Suprapubic skin (tissue), 4 donors: ENCODE data around the gene ANO3. TPM values are rescaled to one million over a fixed set of nuclear protein-coding genes. Genes with fewer than 3 reads are reported as not detected.

Experiments
- DNase-seq, 2 donors: peaks; one replicate each; pipeline ENCODE4 v3.0.0-alpha.2; 2019; ENCODE audit warnings: low spot score in 2 of 2
- H3K27ac ChIP-seq: fragments of 200-600 bp; sonication (generic); one replicate; pipeline ENCODE4 v1.5.1; 2019
- H3K27me3 ChIP-seq: fragments of 200-600 bp; sonication (generic); one replicate; pipeline ENCODE4 v1.5.1; 2019
- H3K36me3 ChIP-seq: fragments of 200-600 bp; sonication (generic); one replicate; pipeline ENCODE4 v1.5.1; 2019
- H3K4me1 ChIP-seq: fragments of 200-600 bp; sonication (generic); one replicate; pipeline ENCODE4 v1.5.1; 2019
- H3K4me3 ChIP-seq: fragments of 200-600 bp; sonication (generic); one replicate; pipeline ENCODE4 v1.5.1; 2019; ENCODE audit warnings: mild to moderate bottlenecking
- H3K9me3 ChIP-seq: fragments of 200-600 bp; sonication (generic); one replicate; pipeline ENCODE4 v1.5.1; 2019
- CTCF ChIP-seq, 2 donors: fragments of 200-600 bp in 1 of 2; fragments of 450-650 bp in 1 of 2; sonication (generic) in 1 of 2; IDR thresholded peaks; one replicate each; pipeline ENCODE4 v1.5.1; 2016 to 2019; ENCODE audit warnings: antibody characterized with exemption in 2 of 2, mild to moderate bottlenecking in 1 of 2, moderate library complexity in 1 of 2
- EP300 ChIP-seq: sonication (generic); formaldehyde crosslinking; IDR thresholded peaks from one replicate; pipeline ENCODE4 v1.6.1; 2017; ENCODE audit warnings: antibody characterized with exemption
- POLR2A ChIP-seq, 2 donors: fragments of 450-650 bp; IDR thresholded peaks; one replicate each; pipeline ENCODE4 v1.6.1; 2017; ENCODE audit warnings: antibody characterized with exemption in 2 of 2, mild to moderate bottlenecking in 2 of 2, moderate library complexity in 2 of 2
- POLR2AphosphoS5 ChIP-seq, 3 donors: sonication (generic); formaldehyde crosslinking; IDR thresholded peaks; one replicate each; pipeline ENCODE4 v1.6.1; 2017; ENCODE audit warnings: antibody characterized with exemption in 3 of 3
- WGBS: methylation state at CpG from one replicate; pipeline ENCODE4 v1.1.5; 2018; 5-methylcytosine and 5-hydroxymethylcytosine counted together
- total RNA-seq, 4 donors: library from RNA; depleted of rRNA; stranded (reverse); fragments of >200 nt; gene quantifications; one replicate each; pipeline ENCODE4 v1.1.0, GENCODE V29; 2016

The ANO3 gene
- total RNA-seq, 4 donors from 2014 or later: 0.08 to 0.29 (median 0.16) TPM; not detected in 1

GRCh38 chr11:26323837-26324236 is 8.1 kb upstream of the ANO3 start:
- TF ChIP-seq EP300: no peak
- no peak for TF ChIP-seq POLR2AphosphoS5 (IDR thresholded peaks at IDR 0.05)
- TF ChIP-seq POLR2A (IDR thresholded peaks at IDR 0.05): no peak
- TF ChIP-seq CTCF (IDR thresholded peaks at IDR 0.05): no peak
- Histone ChIP-seq H3K9me3 (no peaks in the 10 kb centered on the region), H3K4me1 (peaks cover 3% of the 10 kb centered on the region), H3K27me3 (no peaks in the 10 kb centered on the region), H3K36me3 (no peaks in the 10 kb centered on the region), H3K4me3 (no peak overlapping the region), H3K27ac (no peak overlapping the region)
- no peak for DNase-seq

GRCh38 chr11:26324270-26324669 is 7.7 kb upstream of the ANO3 start:
- no peak for TF ChIP-seq POLR2AphosphoS5 (IDR thresholded peaks at IDR 0.05)
- no peak for TF ChIP-seq CTCF (IDR thresholded peaks at IDR 0.05)
- no peak for TF ChIP-seq POLR2A (IDR thresholded peaks at IDR 0.05)
- no peak for TF ChIP-seq EP300
- peaks cover 3% of the 10 kb centered on the region for H3K4me1 ChIP-seq
- H3K4me3 ChIP-seq: no peak overlapping the region
- no peaks in the 10 kb centered on the region for H3K9me3 ChIP-seq
- WGBS: 83% methylated on average over 2 of the region's 2 CpGs
- H3K27ac ChIP-seq: no peak overlapping the region
- H3K27me3 ChIP-seq: no peaks in the 10 kb centered on the region
- no peak for DNase-seq
- no peaks in the 10 kb centered on the region for H3K36me3 ChIP-seq

- Histone ChIP-seq H3K4me1 (peaks cover 5% of the 10 kb centered on the region), H3K9me3 (no peaks in the 10 kb centered on the region), H3K36me3 (no peaks in the 10 kb centered on the region), H3K27ac (no peak overlapping the region), H3K27me3 (peaks cover 13% of the 10 kb centered on the region), H3K4me3 (no peak overlapping the region)
- DNase-seq: no peak
- 53% methylated on average over 4 of the region's 4 CpGs for WGBS
- TF ChIP-seq POLR2A (IDR thresholded peaks at IDR 0.05): no peak
- TF ChIP-seq EP300: no peak
- no peak for TF ChIP-seq POLR2AphosphoS5 (IDR thresholded peaks at IDR 0.05)
- no peak for TF ChIP-seq CTCF (IDR thresholded peaks at IDR 0.05)
Measured at GRCh38 chr11:26326793-26327400, 5.0 kb upstream of the ANO3 start.

- Histone ChIP-seq H3K36me3 (no peaks in the 10 kb centered on the region), H3K4me1 (peaks cover 10% of the 10 kb centered on the region), H3K4me3 (no peak overlapping the region), H3K27me3 (peaks cover 19% of the 10 kb centered on the region), H3K9me3 (no peaks in the 10 kb centered on the region), H3K27ac (no peak overlapping the region)
- WGBS: 47% methylated on average over 2 of the region's 2 CpGs
- TF ChIP-seq CTCF (IDR thresholded peaks at IDR 0.05) (no peak), POLR2AphosphoS5 (IDR thresholded peaks at IDR 0.05) (no peak), POLR2A (IDR thresholded peaks at IDR 0.05) (no peak)
- no peak for DNase-seq
Measured at GRCh38 chr11:26329206-26329605, 2.7 kb upstream of the ANO3 start.

GRCh38 chr11:26330262-26330661 is 1.7 kb upstream of the ANO3 start:
- H3K9me3 ChIP-seq: no peaks in the 10 kb centered on the region
- no peak for DNase-seq
- 94% methylated on average over 4 of the region's 4 CpGs for WGBS
- no peak overlapping the region for H3K4me3 ChIP-seq
- H3K4me1 ChIP-seq: peaks cover 10% of the 10 kb centered on the region
- no peak overlapping the region for H3K27ac ChIP-seq
- H3K27me3 ChIP-seq: peaks cover 19% of the 10 kb centered on the region
- no peaks in the 10 kb centered on the region for H3K36me3 ChIP-seq
- no peak for TF ChIP-seq CTCF (IDR thresholded peaks at IDR 0.05)
- no peak for TF ChIP-seq EP300
- no peak for TF ChIP-seq POLR2A (IDR thresholded peaks at IDR 0.05)
- no peak for TF ChIP-seq POLR2AphosphoS5 (IDR thresholded peaks at IDR 0.05)
